Right atrium auricular region (tissue), 2 donors: ENCODE results near the gene ALDH4A1. TPM values are rescaled to one million over a fixed set of nuclear protein-coding genes. Genes with fewer than 3 reads are reported as not detected.

ENCODE experiments used
- DNase-seq: peaks from one replicate; pipeline ENCODE4 v3.0.0-alpha.2; 2019; ENCODE audit warnings: low spot score
- H3K27ac ChIP-seq, 2 donors: fragments of 200-600 bp; sonication (generic); 1 replicate in 1 of 2; 2 replicates in 1 of 2; pipeline ENCODE4 v1.5.1; 2016 to 2019
- H3K27me3 ChIP-seq, 2 donors: fragments of 200-600 bp; sonication (generic); one replicate each; pipeline versions ENCODE4 v1.5.1 to v1.6.0; 2017 to 2019
- H3K36me3 ChIP-seq: fragments of 200-600 bp; sonication (generic); one replicate; pipeline ENCODE4 v1.5.1; 2016
- H3K4me1 ChIP-seq, 2 donors: fragments of 200-600 bp; sonication (generic); one replicate each; pipeline versions ENCODE4 v1.5.1 to v1.6.0; 2017 to 2019
- H3K4me3 ChIP-seq, 2 donors: fragments of 200-600 bp; sonication (generic); 1 replicate in 1 of 2; 2 replicates in 1 of 2; pipeline ENCODE4 v1.5.1; 2017 to 2019; ENCODE audit warnings: mild to moderate bottlenecking in 1 of 2, moderate library complexity in 1 of 2
- H3K9me3 ChIP-seq, 2 donors: fragments of 200-600 bp; sonication (generic); one replicate each; pipeline ENCODE4 v1.5.1; 2019
- total RNA-seq, 2 donors: library from RNA; depleted of rRNA; stranded (reverse); fragments of >200 nt; gene quantifications; one replicate each; pipeline ENCODE4 v1.1.0, GENCODE V29; 2016
- TF ChIP-seq, protein P1 (sequence below), 2 donors: fragments of 200-600 bp; sonication (generic); IDR thresholded peaks; one replicate each; pipeline ENCODE4 v1.5.1; 2019; ENCODE audit warnings: antibody characterized with exemption in 2 of 2

The ALDH4A1 gene
- total RNA-seq, 2 donors from 2014 or later, result 22.6 to 27.3 TPM

DNA sequence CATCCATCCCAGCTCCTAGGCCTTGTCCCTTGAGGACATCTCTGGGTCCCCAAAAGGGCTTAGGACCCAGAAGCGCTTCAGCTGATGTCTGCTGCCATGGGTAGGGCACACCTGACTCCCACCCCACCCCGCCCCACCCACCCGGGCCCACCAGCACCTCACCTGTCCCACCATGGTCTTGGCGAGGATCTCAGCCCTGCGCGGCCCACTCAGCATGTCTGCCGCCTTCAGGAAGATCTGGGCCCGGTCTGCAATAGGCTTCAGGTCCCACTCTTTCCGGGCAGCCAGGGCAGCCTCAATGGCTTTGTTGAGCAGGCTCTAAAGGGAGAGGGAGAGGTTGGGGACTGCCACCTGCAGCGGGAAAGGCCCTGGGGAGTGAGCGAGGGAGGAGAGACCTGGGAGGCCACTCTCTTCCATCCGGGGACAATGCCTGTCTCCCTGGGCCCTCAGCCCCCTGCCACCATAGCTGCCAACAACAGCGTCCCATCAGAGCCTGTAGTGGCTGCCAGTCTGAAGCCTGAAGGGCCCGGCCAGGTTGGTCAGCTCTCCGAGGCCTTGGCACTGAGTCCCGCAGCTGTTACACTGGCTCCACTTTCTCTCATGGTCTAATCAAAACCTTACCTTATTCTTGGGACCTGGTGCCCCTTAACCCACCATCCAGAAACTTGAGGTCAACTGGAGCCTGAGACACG lies 16.9 kb downstream of the ALDH4A1 start:
- H3K4me1 ChIP-seq, result peaks cover 0 to 2% of the 10 kb centered on the region in 2 donors
- no peak overlapping the region for H3K4me3 ChIP-seq
- TF ChIP-seq, protein P1, sequence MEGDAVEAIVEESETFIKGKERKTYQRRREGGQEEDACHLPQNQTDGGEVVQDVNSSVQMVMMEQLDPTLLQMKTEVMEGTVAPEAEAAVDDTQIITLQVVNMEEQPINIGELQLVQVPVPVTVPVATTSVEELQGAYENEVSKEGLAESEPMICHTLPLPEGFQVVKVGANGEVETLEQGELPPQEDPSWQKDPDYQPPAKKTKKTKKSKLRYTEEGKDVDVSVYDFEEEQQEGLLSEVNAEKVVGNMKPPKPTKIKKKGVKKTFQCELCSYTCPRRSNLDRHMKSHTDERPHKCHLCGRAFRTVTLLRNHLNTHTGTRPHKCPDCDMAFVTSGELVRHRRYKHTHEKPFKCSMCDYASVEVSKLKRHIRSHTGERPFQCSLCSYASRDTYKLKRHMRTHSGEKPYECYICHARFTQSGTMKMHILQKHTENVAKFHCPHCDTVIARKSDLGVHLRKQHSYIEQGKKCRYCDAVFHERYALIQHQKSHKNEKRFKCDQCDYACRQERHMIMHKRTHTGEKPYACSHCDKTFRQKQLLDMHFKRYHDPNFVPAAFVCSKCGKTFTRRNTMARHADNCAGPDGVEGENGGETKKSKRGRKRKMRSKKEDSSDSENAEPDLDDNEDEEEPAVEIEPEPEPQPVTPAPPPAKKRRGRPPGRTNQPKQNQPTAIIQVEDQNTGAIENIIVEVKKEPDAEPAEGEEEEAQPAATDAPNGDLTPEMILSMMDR (IDR thresholded peaks at IDR 0.05), result no peak
- peaks cover 7% of the 10 kb centered on the region for H3K36me3 ChIP-seq
- H3K9me3 ChIP-seq, result no peaks in the 10 kb centered on the region
- H3K27ac ChIP-seq, result no peak overlapping the region
- no peak for DNase-seq
- no peaks in the 10 kb centered on the region for H3K27me3 ChIP-seq

DNA sequence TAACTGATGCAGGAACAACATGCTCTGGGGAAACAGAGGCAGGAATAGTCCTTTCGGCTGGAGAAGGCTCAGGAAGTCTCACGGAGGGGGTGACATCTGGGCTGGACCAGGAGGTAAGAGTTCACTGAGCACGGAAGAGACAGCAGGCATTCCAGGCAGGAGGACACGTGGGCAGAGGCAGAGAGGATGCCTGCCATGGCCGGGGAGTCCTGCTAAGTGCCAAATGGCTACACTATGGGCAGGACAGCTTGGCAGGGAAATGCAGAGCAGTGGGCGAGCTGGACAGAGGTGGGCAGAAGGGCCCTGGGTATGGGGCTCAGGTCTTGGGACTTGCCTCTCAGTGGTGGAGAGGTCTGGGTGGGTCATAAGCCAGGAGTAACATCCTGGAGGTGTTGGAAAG lies 17.6 kb downstream of the ALDH4A1 start:
- H3K4me1 ChIP-seq, result no peaks in the 10 kb centered on the region
- no peak overlapping the region for H3K27ac ChIP-seq
- H3K9me3 ChIP-seq, result no peaks in the 10 kb centered on the region
- no peak overlapping the region for H3K4me3 ChIP-seq
- TF ChIP-seq, protein P1 (IDR thresholded peaks at IDR 0.05), result no peak
- H3K36me3 ChIP-seq, result peaks cover 7% of the 10 kb centered on the region
- DNase-seq, result no peak
- H3K27me3 ChIP-seq, result no peaks in the 10 kb centered on the region

DNA sequence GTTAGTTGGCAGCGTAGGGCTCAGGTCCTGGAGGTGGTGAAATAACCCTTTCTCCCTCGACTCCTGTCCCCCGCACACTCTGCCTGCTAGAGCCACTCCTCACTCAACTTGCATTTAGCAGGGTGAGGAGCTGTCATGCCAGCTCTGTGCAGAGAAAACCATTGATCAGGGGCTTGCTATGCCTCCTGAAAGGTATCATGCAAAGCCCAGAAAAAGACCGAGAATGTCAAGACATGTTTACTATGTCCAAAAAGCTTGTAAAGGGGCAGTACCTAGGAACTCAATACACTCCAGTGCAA lies 18.0 kb downstream of the ALDH4A1 start:
- Histone ChIP-seq H3K4me3 (no peak overlapping the region), H3K27ac (no peak overlapping the region), H3K4me1 (no peaks in the 10 kb centered on the region), H3K27me3 (no peaks in the 10 kb centered on the region), H3K36me3 (peaks cover 7% of the 10 kb centered on the region), H3K9me3 (no peaks in the 10 kb centered on the region)
- no peak for DNase-seq
- TF ChIP-seq, protein P1 (IDR thresholded peaks at IDR 0.05), result peak in 1 of 2 donors; percentile 17

DNA sequence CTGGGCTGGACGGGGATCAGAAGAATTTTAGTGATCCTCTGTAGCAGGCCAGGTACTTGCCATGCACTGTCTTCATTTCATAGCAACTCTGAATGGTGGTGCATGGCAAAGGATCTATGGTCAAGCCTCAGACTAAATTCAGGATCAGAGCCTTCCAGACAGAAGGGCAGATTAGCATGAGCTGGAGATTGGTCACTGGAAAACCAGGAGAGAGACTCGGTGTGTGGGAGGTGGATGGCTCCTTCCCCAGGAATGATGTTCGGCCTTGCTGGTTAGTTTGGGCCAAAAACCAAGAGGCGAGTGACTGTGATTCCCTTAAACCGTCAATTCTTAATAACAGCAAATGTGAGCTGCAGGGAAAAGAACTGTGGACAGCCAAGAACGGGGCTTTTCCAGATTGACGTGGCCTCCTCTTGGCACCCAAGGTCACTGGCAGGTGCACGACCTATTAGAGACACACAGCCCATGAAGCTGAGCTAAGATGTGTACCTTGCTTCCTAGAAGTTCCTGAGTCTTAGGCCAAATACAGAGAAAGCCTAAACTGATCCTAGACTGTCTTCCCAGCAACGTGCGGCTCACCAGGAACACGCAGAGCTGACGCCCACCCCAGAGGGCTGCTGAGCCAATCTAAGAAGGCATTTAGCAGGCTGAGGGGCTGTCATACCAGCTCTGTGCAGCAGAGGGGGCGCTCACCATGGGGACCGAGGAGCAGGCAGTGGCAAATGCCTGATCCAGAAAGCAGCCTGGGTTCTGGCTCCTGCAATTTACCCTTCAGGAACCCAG lies 18.5 kb downstream of the ALDH4A1 start:
- no peak overlapping the region for H3K27ac ChIP-seq
- H3K36me3 ChIP-seq, result peaks cover 7% of the 10 kb centered on the region
- DNase-seq, result peak; percentile 69
- H3K27me3 ChIP-seq, result no peaks in the 10 kb centered on the region
- H3K9me3 ChIP-seq, result no peaks in the 10 kb centered on the region
- TF ChIP-seq, protein P1 (IDR thresholded peaks at IDR 0.05), result peak; percentile 87 to 94
- no peak overlapping the region for H3K4me3 ChIP-seq
- H3K4me1 ChIP-seq, result no peaks in the 10 kb centered on the region

DNA sequence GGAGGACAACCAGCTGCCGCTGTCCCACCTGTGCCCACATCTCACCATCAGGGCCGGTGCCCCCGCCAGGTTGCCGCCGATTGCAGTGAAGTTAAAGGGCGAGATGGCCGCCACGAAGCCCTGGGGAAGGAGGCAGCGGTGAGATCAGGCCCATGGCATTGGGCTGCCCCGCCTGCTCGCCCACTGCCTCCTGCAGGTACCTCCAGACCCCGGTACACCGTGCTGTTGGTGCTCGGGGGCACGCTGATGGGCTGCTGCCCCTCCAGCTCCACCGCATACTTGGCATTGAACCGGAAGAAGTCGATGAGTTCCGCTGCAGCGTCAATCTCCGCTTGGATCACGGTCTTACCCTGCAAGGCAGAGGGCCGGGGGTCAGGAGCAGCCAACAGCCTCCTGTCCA lies 19.3 kb downstream of the ALDH4A1 start:
- Histone ChIP-seq H3K27me3 (no peaks in the 10 kb centered on the region), H3K4me1 (no peaks in the 10 kb centered on the region), H3K36me3 (peaks cover 7% of the 10 kb centered on the region), H3K9me3 (no peaks in the 10 kb centered on the region), H3K27ac (no peak overlapping the region), H3K4me3 (no peak overlapping the region)
- DNase-seq, result no peak
- TF ChIP-seq, protein P1 (IDR thresholded peaks at IDR 0.05), result no peak
